Measurements from ENCODE around the gene EIF3A.
A peak's percentile ranks its signal among the peaks of the same experiment; 100 is the strongest.

Gene EIF3A

DNA sequence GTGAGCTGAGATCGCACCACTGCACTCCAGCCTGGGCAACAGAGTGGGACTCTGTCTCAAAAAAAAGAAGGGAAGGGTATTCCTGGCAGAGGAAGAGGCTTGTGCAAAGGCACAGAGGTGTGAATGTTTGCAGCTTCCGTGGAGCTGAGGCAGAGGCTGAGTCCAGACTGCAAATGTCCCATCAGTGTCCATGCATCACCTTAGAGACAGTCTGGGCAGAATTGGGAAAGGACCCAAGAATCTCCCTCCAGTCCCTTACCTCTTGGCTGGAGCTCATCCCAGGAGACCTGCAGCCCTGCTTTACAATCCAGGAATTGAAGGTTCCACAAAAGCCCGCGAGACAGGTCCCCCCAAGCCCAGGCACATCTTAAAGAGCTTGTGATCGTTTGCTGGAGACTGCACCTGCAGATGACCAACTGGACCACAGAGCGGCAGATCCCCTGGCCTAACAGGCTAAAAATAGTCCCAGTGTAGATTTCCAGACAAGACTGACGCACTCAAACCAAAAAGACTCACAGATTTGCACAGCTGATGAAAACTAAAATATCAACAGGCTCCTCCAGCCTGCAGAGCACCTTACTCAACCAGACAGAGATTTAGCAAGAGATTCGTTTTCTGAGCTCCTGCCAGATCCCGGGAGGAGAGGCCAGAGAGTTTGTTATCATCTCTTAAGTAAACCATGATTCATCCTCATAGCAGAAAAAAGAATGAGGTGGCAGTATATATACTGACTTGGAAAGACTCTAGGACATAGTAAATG, 74.0 kb downstream of the EIF3A start:
- peak; percentile 88 for DNase-seq (ENCODE audit: low read depth, low spot score)

DNA sequence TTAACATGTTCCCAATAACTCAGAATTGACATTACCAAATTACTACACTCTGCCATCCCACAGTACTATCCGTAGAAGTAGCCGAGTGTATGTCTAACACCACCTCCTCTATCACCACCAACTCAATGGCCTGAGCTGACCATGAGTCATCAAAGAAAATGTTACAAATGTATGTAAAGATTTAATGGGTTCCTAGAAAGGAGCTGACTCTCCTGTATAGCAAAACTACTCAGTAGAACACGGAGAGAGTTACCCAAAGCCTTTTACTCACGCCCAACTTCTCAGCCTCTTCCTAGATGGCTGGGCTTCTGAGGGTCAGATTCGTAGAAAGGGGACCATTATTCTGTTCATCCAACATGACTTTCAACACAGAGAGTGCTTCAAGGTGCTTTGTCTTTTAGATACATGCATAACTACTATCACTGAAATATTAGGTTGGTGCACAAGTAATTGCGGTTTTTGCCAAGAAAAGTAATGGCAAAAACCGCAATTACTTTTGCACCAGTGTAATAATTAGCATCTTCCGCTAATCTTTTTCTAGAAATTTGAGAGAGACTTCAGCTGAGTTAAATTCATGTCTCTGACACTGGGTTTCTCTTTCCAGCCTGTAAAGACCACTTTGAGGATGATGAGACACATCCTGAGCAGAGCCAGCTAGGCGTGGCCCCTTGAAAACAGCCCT, 75.1 kb downstream of the EIF3A start:
- no peak for DNase-seq (ENCODE audit: low read depth, low spot score)

DNA sequence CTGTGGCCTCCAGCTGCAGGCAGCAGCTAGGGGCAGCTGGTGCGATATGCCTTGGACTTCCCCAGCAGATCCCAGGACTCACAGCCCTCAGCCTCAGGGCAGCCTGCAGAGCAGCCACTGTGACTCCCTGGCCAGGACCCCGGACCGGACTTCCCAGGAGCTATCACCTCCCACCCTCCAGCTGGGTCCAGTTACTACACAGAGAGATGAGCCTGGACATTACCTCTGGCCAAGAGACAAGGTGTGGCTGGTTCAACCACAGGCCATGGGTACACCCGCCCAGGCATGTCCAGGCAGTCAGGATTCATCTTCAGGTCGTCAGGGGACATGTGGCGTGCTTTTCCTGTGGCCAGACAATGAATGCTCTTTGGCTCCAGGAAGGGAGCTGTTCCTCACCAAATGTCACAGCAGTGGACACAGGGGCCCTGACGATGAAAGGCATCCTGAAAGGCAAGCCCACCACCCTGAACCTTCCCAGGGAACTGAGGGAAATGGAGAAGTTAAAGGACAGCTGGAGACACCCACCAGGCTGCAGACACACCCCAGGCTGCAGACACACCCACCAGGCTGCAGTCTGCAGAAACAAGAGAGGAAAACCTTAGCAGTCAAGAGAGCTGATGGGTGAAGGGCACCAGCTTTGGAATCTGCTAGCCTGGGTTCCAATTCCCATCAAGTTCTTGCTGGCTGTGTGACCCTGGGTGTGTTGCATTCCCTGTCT, 76.9 kb downstream of the EIF3A start:
- DNase-seq (ENCODE audit: low read depth, low spot score), result no peak

DNA sequence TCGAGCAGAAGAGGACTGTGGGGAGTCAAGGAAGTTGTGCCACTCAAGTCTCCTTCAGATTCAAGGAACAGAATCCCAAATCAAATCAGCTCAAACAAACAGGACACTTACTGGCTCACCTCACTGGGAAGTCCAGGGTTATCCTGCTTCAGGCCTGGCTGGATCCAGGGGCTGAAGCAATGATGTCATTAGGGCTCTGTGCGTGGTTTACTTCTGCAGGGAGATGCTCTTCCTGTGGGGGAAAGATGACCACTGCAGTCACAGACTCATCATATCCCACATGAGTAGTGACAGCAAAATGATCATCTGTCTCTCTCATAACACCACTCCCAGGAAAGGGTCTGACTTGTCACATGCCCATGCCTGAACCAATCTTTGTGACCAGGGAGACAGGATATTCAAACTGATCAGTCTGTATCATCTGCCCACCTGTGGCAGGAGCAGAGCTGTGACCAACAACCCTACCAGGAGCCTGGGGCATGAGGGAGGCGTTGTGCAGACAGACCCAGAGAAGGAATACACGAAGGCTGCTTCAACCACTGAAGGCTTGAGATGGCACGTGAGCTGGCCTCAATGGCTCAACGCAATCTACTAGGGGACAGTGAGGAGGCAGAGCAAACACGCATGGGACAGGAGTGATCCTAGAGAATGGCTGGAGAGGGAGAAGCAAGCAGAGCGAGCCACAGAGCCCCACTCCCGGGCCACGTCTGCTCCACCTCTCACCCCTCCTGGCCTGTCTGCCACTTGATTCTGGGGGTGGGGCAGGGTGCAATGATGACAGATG, 78.7 kb downstream of the EIF3A start:
- DNase-seq (ENCODE audit: low read depth, low spot score), result no peak

DNA sequence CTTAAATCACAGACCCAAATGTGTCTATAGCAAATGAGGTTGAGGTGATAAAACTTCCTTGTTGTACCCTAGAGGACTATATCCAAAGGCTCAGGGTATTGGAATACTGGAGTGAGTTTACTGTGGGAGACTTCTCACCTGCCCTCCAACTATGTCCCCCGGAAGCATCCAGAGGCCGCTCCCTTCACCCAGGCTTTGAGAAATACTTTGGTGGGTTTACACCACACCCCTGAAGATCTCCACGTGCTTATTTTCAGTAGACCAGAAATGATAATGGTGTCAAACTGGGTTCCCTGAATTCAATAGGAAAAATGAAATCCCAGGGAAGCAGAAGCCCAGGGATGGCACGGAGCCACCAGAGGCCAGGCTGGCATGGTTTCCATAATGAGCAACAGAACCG, 82.4 kb downstream of the EIF3A start:
- no peak for DNase-seq (ENCODE audit: low read depth, low spot score)

DNA sequence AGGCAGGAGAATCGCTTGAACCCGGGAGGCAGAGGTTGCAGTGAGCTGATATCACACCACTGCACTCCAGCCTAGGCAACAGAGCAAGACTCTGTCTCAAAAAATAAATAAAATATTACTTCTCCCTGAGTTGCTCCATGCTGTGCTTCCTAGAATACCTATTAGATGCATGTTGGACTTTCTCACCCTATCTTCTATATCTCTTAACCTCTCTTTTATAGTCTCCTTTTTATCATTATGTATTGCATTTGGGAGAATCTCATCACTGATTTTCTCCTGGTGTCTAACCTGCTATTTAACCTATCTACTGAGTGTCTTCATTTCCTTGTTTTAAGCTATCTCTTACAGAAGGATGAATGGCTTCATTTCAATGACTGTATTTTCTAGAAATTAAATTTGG, 83.2 kb downstream of the EIF3A start:
- no peak for DNase-seq (ENCODE audit: low read depth, low spot score)

DNA sequence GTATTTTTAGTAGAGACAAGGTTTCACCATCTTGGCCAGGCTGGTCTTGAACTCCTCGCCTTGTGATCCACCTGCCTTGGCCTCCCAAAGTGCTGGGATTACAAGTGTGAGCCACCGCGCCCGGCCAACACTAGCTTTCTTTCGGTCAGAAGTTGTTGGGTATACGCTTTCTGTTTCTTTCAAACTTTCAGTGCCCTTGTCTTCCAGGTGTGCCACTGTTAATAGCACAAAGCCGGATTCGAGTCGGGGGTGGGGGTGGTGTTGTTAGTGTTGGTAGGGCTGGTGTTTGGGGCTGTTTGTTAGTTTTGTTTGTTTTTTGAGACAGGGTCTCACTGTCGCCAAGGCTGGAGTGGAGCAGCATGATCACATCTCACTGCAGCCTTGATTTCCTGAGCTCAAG, 84.9 kb downstream of the EIF3A start:
- no peak for DNase-seq (ENCODE audit: low read depth, low spot score)

DNA sequence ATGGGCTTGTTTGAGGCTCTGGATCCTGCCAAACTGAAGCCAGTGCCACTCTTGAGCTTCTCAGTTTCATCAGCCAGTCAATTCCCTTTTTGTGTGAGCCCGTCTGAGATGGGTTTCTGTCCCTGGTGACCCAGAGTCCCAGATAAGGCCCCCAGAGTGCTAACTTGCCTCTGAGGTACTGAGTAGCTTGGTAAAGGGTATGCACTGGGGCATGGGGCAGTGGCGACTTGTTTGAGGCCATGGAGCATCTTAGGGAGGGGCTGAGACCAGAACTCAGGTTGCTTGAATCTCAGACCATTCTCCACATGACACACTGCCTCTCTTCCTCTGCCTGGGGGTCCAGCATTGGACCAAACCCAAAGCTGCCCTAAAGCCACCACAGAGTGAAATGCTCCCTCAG, 86.3 kb downstream of the EIF3A start:
- no peak for DNase-seq (ENCODE audit: low read depth, low spot score)

DNA sequence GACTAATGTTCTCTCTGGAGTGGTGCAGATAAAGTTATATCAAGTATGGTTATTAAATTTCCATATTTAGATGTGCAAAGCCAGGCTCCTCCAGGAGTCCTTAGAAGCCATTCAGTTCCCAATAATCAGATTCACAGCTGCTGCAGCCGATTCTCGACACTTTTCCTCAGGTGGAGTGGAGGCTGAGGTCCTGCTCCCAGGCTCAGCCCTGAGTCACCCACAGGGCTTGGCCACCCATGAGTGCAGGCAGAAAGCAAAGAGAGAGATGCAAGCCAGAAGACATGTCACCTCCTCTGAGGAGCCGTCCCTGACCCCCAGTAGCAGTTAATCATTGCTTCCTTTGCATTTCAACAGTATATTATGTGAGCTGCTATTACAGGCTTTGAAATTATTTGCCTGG, 87.4 kb downstream of the EIF3A start:
- no peak for DNase-seq (ENCODE audit: low read depth, low spot score)

DNA sequence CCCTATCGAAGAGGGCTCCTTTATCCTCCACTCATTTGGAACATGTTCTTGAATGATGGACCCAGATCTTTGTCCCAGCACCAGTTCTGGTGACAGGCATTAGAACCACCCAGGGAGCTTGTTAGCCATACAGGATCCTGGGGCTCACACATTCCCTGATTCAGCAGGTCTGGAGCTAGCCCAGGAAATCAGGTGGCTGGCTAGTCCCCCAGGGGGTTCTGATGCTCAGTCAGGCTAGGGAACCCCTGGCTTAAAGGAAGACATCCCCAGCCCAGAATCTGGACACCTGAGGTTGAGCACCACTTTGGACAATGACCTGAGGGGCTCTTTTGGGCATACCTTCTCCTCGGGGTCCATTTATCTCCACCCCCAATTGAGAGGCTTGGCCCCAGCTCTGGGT, 88.1 kb downstream of the EIF3A start:
- no peak for DNase-seq (ENCODE audit: low read depth, low spot score)

DNA sequence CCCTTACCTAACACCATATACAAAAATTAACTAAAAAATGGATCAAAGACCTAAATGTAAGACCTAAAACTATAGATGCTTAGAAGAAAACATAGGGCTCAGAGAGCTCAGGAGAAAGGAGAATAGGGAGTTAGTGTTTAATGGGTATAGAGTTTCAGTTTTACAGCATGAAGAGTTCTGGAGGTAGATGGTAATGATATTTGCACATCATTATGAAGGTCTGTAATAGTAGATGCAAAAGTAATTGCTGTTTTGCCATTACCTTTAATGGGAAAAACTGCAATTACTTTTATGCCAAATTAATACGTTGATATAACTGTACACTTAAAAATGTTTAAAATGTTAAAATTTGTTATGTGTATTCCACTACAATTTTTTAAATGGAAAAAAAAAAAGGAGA, 90.3 kb downstream of the EIF3A start:
- no peak for DNase-seq (ENCODE audit: low read depth, low spot score)

DNA sequence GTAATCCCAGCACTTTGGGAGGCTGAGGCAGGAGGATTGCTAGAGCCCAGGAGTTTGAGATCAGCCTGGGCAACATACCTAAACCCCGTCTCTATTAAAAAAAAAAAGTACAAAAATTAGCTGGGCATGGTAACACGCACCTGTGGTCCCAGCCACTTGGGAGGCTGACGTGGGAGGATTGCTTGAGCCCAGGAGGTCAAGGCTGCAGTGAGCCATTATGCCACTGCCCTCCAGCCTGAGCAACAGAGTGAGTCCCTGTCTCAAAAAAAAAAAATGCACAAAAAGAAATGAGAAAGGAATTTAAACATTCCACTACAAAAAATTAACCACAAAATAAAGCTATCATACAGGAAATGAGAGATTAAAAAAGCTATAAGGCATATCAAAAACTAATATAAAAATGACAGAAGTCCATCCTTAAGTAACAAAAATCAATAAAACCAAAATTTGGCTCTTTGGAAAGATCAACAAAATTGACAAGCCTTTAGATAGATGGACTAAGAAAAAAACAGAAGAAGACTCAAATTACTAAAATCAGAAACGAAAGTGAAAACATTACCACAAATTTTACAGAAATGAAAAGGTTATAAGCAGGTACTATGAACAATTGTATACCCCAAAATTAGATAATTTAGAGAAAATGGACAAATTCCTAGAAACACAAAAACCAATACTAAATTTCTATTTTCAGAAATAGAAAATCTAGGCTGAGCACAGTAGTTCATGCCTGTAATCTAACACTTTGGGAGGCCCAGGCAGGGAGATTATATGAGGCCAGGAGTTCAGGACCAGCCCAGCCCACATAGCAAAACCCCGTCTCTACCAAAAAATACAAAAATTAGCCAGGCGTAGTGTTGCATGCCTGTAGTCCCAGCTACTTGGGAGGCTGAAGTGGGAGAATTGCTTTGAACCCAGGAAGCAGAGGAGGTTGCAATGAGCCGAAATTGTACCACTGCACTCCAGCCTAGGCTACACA, 93.5 kb downstream of the EIF3A start:
- DNase-seq (ENCODE audit: low read depth, low spot score), result no peak

DNA sequence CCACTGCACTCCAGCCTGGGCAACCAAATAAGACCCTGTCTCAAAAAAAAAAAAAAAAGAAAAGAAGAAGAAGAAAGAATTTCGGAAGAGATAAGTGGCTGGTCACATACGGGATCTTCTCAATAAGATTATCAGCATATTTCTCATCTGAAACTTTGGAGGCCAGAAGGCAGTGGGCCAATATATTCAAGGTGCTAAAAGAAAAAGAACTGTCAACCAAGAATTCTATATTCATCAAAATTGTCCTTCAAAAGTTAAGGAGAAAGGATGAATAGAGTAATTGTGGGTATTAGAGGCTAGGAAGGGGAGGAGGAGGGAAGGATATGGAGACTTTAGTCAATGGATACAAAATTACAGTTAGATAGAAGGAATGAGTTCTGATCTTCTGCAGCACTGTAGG, 95.0 kb downstream of the EIF3A start:
- no peak for DNase-seq (ENCODE audit: low read depth, low spot score)

Data from astrocyte of the hippocampus (primary cell).